DND-41 (cell line): ENCODE results near the gene KCNN1.

Source experiments
- ATAC-seq: fragments of 200-7000 bp; cut with Tn5 transposase; 3 replicates; pipeline ENCODE4 v1.9.1; 2021; ENCODE audit warnings: low read depth; ENCODE audit not compliant: insufficient read depth
- DNase-seq: peaks from one replicate; pipeline ENCODE4 v3.0.0-alpha.2; 2020
- H2AFZ ChIP-seq: 2 replicates; pipeline ENCODE4 v1.6.0; 2012; ENCODE audit warnings: low read depth, low read length
- H3K27ac ChIP-seq: 2 replicates; pipeline ENCODE4 v1.5.1; 2012; ENCODE audit warnings: low read length, inconsistent platforms
- H3K27me3 ChIP-seq: fragments of 200-600 bp; sonication (generic); 2 replicates; pipeline ENCODE4 v1.6.0; 2012; ENCODE audit warnings: low read length, mild to moderate bottlenecking, inconsistent platforms; ENCODE audit not compliant: insufficient read depth, poor library complexity
- H3K36me3 ChIP-seq: 2 replicates; pipeline ENCODE4 v1.5.1; 2012; ENCODE audit warnings: low read length, inconsistent platforms; ENCODE audit not compliant: insufficient read depth
- H3K4me1 ChIP-seq: 2 replicates; pipeline ENCODE4 v1.5.1; 2012; ENCODE audit warnings: mild to moderate bottlenecking, low read length; ENCODE audit not compliant: insufficient read depth
- H3K4me2 ChIP-seq: 2 replicates; pipeline ENCODE4 v1.6.0; 2012; ENCODE audit warnings: mild to moderate bottlenecking, moderate library complexity, low read length, inconsistent platforms; ENCODE audit not compliant: insufficient read depth
- H3K4me3 ChIP-seq, 2 experiments: fragments of 200-600 bp in 1 of 2; shearing (Covaris generic) in 1 of 2; 2 replicates each; pipeline ENCODE4 v1.5.1; 2012 to 2016; ENCODE audit warnings: inconsistent platforms in 2 of 2, low read length in 2 of 2, mild to moderate bottlenecking in 2 of 2, low read depth in 1 of 2, moderate library complexity in 1 of 2
- H3K79me2 ChIP-seq: 2 replicates; pipeline ENCODE4 v1.6.0; 2012; ENCODE audit warnings: low read length, inconsistent platforms; ENCODE audit not compliant: insufficient read depth
- H3K9ac ChIP-seq: 2 replicates; pipeline ENCODE4 v1.6.0; 2012; ENCODE audit warnings: low read depth, mild to moderate bottlenecking, inconsistent platforms, low read length, moderate library complexity
- H3K9me3 ChIP-seq: 2 replicates; pipeline ENCODE4 v1.5.1; 2012; ENCODE audit warnings: low read length, moderate library complexity, mild to moderate bottlenecking, inconsistent platforms; ENCODE audit not compliant: insufficient read depth, severe bottlenecking
- H4K20me1 ChIP-seq: 2 replicates; pipeline ENCODE4 v1.6.0; 2012; ENCODE audit warnings: low read length; ENCODE audit not compliant: insufficient read depth
- EZH2 ChIP-seq: IDR thresholded peaks from 3 replicates; pipeline ENCODE4 v1.6.1; 2012; ENCODE audit warnings: borderline replicate concordance, low read depth, mild to moderate bottlenecking, moderate library complexity, low read length, inconsistent platforms; ENCODE audit not compliant: severe bottlenecking
- TF ChIP-seq, protein P1 (sequence below): IDR thresholded peaks from 2 replicates; pipeline ENCODE4 v1.5.1; 2012; ENCODE audit warnings: borderline replicate concordance, low read length, moderate library complexity, mild to moderate bottlenecking; ENCODE audit not compliant: poor library complexity, severe bottlenecking; ENCODE audit errors: extremely low read depth

The KCNN1 gene

GRCh38 chr19:17922138-17922537, 44.8 kb upstream of the KCNN1 start:
- H3K4me1 ChIP-seq: no peaks in the 10 kb centered on the region
- H3K36me3 ChIP-seq: no peaks in the 10 kb centered on the region
- H3K27ac ChIP-seq: no peak overlapping the region
- no peak overlapping the region for H2AFZ ChIP-seq
- no peaks in the 10 kb centered on the region for H3K9me3 ChIP-seq
- no peaks in the 10 kb centered on the region for H4K20me1 ChIP-seq
- no peak for TF ChIP-seq EZH2
- TF ChIP-seq, protein P1, sequence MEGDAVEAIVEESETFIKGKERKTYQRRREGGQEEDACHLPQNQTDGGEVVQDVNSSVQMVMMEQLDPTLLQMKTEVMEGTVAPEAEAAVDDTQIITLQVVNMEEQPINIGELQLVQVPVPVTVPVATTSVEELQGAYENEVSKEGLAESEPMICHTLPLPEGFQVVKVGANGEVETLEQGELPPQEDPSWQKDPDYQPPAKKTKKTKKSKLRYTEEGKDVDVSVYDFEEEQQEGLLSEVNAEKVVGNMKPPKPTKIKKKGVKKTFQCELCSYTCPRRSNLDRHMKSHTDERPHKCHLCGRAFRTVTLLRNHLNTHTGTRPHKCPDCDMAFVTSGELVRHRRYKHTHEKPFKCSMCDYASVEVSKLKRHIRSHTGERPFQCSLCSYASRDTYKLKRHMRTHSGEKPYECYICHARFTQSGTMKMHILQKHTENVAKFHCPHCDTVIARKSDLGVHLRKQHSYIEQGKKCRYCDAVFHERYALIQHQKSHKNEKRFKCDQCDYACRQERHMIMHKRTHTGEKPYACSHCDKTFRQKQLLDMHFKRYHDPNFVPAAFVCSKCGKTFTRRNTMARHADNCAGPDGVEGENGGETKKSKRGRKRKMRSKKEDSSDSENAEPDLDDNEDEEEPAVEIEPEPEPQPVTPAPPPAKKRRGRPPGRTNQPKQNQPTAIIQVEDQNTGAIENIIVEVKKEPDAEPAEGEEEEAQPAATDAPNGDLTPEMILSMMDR: no peak
- H3K4me2 ChIP-seq: no peak overlapping the region
- no peaks in the 10 kb centered on the region for H3K79me2 ChIP-seq
- ATAC-seq: no peak
- H3K27me3 ChIP-seq: no peaks in the 10 kb centered on the region
- H3K4me3 ChIP-seq: no peak overlapping the region
- no peak overlapping the region for H3K9ac ChIP-seq
- no peak for DNase-seq

- no peak overlapping the region for H3K27ac ChIP-seq
- H3K79me2 ChIP-seq: no peaks in the 10 kb centered on the region
- H4K20me1 ChIP-seq: no peaks in the 10 kb centered on the region
- no peak overlapping the region for H3K9ac ChIP-seq
- ATAC-seq (no peak), DNase-seq (no peak)
- H3K4me1 ChIP-seq: no peaks in the 10 kb centered on the region
- no peaks in the 10 kb centered on the region for H3K27me3 ChIP-seq
- TF ChIP-seq EZH2: no peak
- TF ChIP-seq, protein P1: no peak
- H3K4me3 ChIP-seq: no peak overlapping the region
- H3K4me2 ChIP-seq: no peak overlapping the region
- no peaks in the 10 kb centered on the region for H3K9me3 ChIP-seq
- H2AFZ ChIP-seq: no peak overlapping the region
- H3K36me3 ChIP-seq: no peaks in the 10 kb centered on the region
Measured at GRCh38 chr19:17926044-17926443, 40.9 kb upstream of the KCNN1 start.

DNA sequence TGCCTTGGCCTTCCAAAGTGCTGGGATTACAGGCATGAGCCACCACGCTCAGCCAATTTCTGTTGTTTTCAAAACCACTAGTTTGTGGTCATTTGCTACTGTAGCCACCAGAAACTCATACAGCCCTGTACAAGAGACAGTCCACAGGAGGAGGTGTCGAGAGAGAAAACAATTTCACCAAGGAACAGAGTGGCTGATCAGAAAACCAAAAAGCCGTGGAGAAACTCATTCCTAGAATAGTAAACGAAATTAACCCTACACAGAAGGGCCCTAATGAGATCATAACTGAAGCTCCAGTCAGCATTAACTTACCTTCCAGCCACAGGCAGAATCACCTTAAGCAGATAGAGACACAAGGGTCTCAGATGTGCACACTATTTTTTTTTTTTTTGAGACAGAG, 37.9 kb upstream of the KCNN1 start:
- Histone ChIP-seq H3K4me2 (no peak overlapping the region), H4K20me1 (peaks cover 5% of the 10 kb centered on the region; the same call in 1 of the 2 replicates), H3K4me1 (peaks cover 18% of the 10 kb centered on the region), H3K36me3 (no peaks in the 10 kb centered on the region), H3K4me3 (no peak overlapping the region), H3K9ac (no peak overlapping the region), H3K9me3 (no peaks in the 10 kb centered on the region), H3K79me2 (peaks cover 12% of the 10 kb centered on the region), H3K27ac (no peak overlapping the region), H2AFZ (no peak overlapping the region), H3K27me3 (no peaks in the 10 kb centered on the region)
- ATAC-seq (no peak), DNase-seq (no peak)
- TF ChIP-seq, protein P1: no peak
- no peak for TF ChIP-seq EZH2

DNA sequence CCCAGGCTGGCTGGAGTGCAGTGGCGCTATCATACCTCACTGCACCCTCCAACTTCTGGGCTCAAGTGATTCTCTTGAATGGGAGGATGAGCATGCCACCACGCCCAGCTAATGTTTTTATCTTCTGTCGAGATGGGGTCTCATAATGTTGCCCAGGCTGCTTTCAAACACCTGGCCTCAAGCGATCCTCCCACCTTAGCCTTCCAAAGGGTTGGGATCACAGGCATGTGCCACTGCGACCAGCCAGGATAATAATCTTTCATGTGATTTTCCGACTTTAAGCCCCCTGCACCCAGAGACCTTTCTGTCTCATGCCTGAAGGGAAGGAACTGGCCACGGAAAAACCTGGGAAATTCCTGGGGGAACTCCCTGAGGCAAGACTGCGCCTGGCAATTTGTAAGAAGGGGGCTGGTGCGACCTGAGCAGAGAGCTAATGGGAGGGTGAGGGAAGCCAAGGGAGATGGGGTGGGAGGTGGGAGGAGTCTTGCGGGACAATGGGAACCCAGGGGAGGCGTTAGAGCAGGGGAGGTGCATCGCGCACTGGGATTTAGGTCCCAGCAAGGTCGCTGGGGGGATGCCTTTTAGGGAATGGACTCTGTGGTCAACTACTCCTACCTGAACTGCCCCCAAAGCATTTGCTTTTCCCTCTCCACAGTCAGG, 35.2 kb upstream of the KCNN1 start:
- DNase-seq: no peak
- Histone ChIP-seq H3K79me2 (peaks cover 23% of the 10 kb centered on the region), H3K27ac (no peak overlapping the region), H3K27me3 (no peaks in the 10 kb centered on the region), H3K9me3 (no peaks in the 10 kb centered on the region), H3K36me3 (peaks cover 9% of the 10 kb centered on the region), H3K9ac (no peak overlapping the region), H3K4me3 (peak overlapping the region in 1 of 2 experiments; percentile 90; a peak in 1 of 4 replicates), H3K4me2 (peak overlapping the region; percentile 92; the same call in 1 of the 2 replicates), H3K4me1 (peaks cover 28% of the 10 kb centered on the region), H4K20me1 (peaks cover 5% of the 10 kb centered on the region; the same call in 1 of the 2 replicates), H2AFZ (peak overlapping the region; percentile 99)
- no peak for TF ChIP-seq EZH2
- TF ChIP-seq, protein P1: no peak
- no peak for ATAC-seq
